ENCODE results near the gene PRKAR2B. TPM values are rescaled to one million over a fixed set of nuclear protein-coding genes. Genes with fewer than 3 reads are reported as not detected.

Gene PRKAR2B
- total and polyA plus RNA-seq, 4 donors, result 1.7 to 4.8 (median 3.3) TPM

- Histone ChIP-seq H3K4me1 (ENCODE audit: control insufficient read depth in 1 of 2, insufficient read depth in 2 of 2, low read length in 2 of 2) (no peaks in the 10 kb centered on the region), H3K4me3 (ENCODE audit: low read length in 2 of 2) (no peak overlapping the region), H3K27ac (ENCODE audit: low read depth in 1 of 2, low read length in 2 of 2) (no peak overlapping the region), H3K36me3 (ENCODE audit: control insufficient read depth in 1 of 2, insufficient read depth in 2 of 2, low read length in 1 of 2) (no peaks in the 10 kb centered on the region), H3K27me3 (ENCODE audit: control insufficient read depth in 1 of 2, insufficient read depth in 2 of 2, low read length in 1 of 2) (no peaks in the 10 kb centered on the region), H3K9me3 (ENCODE audit: control insufficient read depth, low read length) (peaks cover 4% of the 10 kb centered on the region)
- 56 to 67% methylated on average over 4 of the region's 4 CpGs for WGBS, 2 donors
- intact Hi-C loops (cut with DNase I), result no loop called here
- ATAC-seq (ENCODE audit: low FRiP score), result no peak
- no peak for DNase-seq
Measured at GRCh38 chr7:107065929-107066247, 21.4 kb downstream of the PRKAR2B start.

GRCh38 chr7:107068156-107068555 lies 23.7 kb downstream of the PRKAR2B start:
- ATAC-seq (ENCODE audit: low FRiP score), result no peak
- Histone ChIP-seq H3K27me3 (ENCODE audit: control insufficient read depth in 1 of 2, insufficient read depth in 2 of 2, low read length in 1 of 2) (no peaks in the 10 kb centered on the region), H3K4me1 (ENCODE audit: control insufficient read depth in 1 of 2, insufficient read depth in 2 of 2, low read length in 2 of 2) (no peaks in the 10 kb centered on the region), H3K36me3 (ENCODE audit: control insufficient read depth in 1 of 2, insufficient read depth in 2 of 2, low read length in 1 of 2) (no peaks in the 10 kb centered on the region), H3K27ac (ENCODE audit: low read depth in 1 of 2, low read length in 2 of 2) (no peak overlapping the region), H3K9me3 (ENCODE audit: control insufficient read depth, low read length) (peaks cover 1% of the 10 kb centered on the region), H3K4me3 (ENCODE audit: low read length in 2 of 2) (no peak overlapping the region)
- intact Hi-C loops (cut with DNase I), result no loop called here
- no peak for DNase-seq
- 61 to 76% methylated on average over 3 of the region's 3 CpGs for WGBS, 2 donors

DNA sequence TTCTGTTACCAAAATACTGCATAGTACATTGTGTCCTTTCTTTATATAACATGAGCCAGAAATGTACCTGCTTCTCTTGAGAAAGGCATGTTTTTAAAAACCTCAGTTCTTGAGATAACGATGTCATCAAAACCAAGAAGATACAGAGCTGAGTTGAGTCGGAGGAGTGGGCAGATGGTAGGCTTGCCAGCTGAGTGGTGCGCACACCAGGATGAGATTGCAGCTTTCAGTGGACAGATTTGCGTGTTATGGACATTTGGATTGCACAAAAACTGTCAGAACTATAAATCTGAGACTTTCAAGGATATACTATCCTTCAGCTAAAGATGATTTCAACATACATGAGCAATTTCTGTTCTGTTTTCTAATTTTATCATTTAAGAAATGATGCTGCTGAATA lies 25.0 kb downstream of the PRKAR2B start:
- DNase-seq (no peak), ATAC-seq (ENCODE audit: low FRiP score) (no peak)
- intact Hi-C loops (cut with DNase I), result no loop called here
- Histone ChIP-seq H3K9me3 (ENCODE audit: control insufficient read depth, low read length) (peaks cover 1% of the 10 kb centered on the region), H3K4me3 (ENCODE audit: low read length in 2 of 2) (no peak overlapping the region), H3K4me1 (ENCODE audit: control insufficient read depth in 1 of 2, insufficient read depth in 2 of 2, low read length in 2 of 2) (no peaks in the 10 kb centered on the region), H3K27me3 (ENCODE audit: control insufficient read depth in 1 of 2, insufficient read depth in 2 of 2, low read length in 1 of 2) (no peaks in the 10 kb centered on the region), H3K27ac (ENCODE audit: low read depth in 1 of 2, low read length in 2 of 2) (no peak overlapping the region), H3K36me3 (ENCODE audit: control insufficient read depth in 1 of 2, insufficient read depth in 2 of 2, low read length in 1 of 2) (no peaks in the 10 kb centered on the region)
- WGBS, 2 donors, result 84 to 90% methylated on average over 4 of the region's 4 CpGs

DNA sequence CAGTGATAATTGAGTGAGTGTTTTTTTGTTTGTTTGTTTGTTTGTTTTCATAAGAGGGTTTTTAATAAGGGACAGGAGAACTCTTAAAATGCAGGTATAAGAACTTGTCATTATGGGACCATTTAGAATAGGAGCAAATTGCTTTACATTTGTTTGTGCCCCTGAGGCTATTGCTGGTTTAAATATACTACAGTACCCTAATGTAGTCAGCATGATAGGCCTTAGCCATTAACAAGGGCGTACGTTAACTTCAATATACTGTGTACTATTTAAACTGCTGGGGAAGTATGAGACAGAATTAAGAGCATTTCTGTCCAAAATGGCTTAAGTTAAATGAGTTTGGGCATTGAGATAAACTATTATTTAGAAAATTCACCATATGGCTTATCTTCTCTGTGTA lies 26.2 kb downstream of the PRKAR2B start:
- Histone ChIP-seq H3K27ac (ENCODE audit: low read depth in 1 of 2, low read length in 2 of 2) (no peak overlapping the region), H3K27me3 (ENCODE audit: control insufficient read depth in 1 of 2, insufficient read depth in 2 of 2, low read length in 1 of 2) (no peaks in the 10 kb centered on the region), H3K9me3 (ENCODE audit: control insufficient read depth, low read length) (peaks cover 1% of the 10 kb centered on the region), H3K4me1 (ENCODE audit: control insufficient read depth in 1 of 2, insufficient read depth in 2 of 2, low read length in 2 of 2) (no peaks in the 10 kb centered on the region), H3K36me3 (ENCODE audit: control insufficient read depth in 1 of 2, insufficient read depth in 2 of 2, low read length in 1 of 2) (no peaks in the 10 kb centered on the region), H3K4me3 (ENCODE audit: low read length in 2 of 2) (no peak overlapping the region)
- intact Hi-C loops (cut with DNase I), result no loop called here
- ATAC-seq (ENCODE audit: low FRiP score) (no peak), DNase-seq (no peak)
- 73 to 76% methylated on average over 2 of the region's 2 CpGs for WGBS, 2 donors

GRCh38 chr7:107071129-107071528 lies 26.6 kb downstream of the PRKAR2B start:
- DNase-seq, result no peak
- Histone ChIP-seq H3K27me3 (ENCODE audit: control insufficient read depth in 1 of 2, insufficient read depth in 2 of 2, low read length in 1 of 2) (no peaks in the 10 kb centered on the region), H3K4me1 (ENCODE audit: control insufficient read depth in 1 of 2, insufficient read depth in 2 of 2, low read length in 2 of 2) (no peaks in the 10 kb centered on the region), H3K36me3 (ENCODE audit: control insufficient read depth in 1 of 2, insufficient read depth in 2 of 2, low read length in 1 of 2) (no peaks in the 10 kb centered on the region), H3K4me3 (ENCODE audit: low read length in 2 of 2) (no peak overlapping the region), H3K9me3 (ENCODE audit: control insufficient read depth, low read length) (peaks cover 1% of the 10 kb centered on the region), H3K27ac (ENCODE audit: low read depth in 1 of 2, low read length in 2 of 2) (no peak overlapping the region)
- WGBS, 2 donors, result 88 to 93% methylated on average over 3 of the region's 3 CpGs
- no peak for ATAC-seq (ENCODE audit: low FRiP score)
- intact Hi-C loops (cut with DNase I), result no loop called here

DNA sequence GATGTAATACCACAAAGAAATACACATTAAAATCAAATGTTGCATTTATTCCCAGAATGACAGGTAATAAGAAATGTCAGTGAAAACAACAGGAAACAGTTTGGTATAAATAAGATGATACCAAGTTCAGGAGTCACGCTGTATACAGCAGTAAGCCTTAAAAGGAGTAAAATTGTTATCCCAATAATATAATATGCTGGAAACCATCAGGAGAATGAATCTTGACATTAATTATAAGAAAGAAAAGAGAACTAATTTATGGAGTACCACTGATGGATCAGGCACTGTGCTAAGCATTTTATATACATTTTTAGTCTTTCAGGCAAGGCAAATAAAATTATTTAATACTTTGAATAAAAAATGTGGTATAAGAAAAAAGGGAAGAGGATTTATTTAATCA lies 27.6 kb downstream of the PRKAR2B start:
- WGBS, 2 donors, result 93 to 94% methylated on average over 1 of the region's 1 CpG
- H3K27ac ChIP-seq (ENCODE audit: low read depth in 1 of 2, low read length in 2 of 2), result no peak overlapping the region
- DNase-seq (no peak), ATAC-seq (ENCODE audit: low FRiP score) (no peak)
- H3K4me1 ChIP-seq (ENCODE audit: control insufficient read depth in 1 of 2, insufficient read depth in 2 of 2, low read length in 2 of 2), result no peaks in the 10 kb centered on the region
- H3K27me3 ChIP-seq (ENCODE audit: control insufficient read depth in 1 of 2, insufficient read depth in 2 of 2, low read length in 1 of 2), result no peaks in the 10 kb centered on the region
- H3K36me3 ChIP-seq (ENCODE audit: control insufficient read depth in 1 of 2, insufficient read depth in 2 of 2, low read length in 1 of 2), result no peaks in the 10 kb centered on the region
- no peak overlapping the region for H3K4me3 ChIP-seq (ENCODE audit: low read length in 2 of 2)
- no peaks in the 10 kb centered on the region for H3K9me3 ChIP-seq (ENCODE audit: control insufficient read depth, low read length)
- intact Hi-C loops (cut with DNase I), result no loop called here

DNA sequence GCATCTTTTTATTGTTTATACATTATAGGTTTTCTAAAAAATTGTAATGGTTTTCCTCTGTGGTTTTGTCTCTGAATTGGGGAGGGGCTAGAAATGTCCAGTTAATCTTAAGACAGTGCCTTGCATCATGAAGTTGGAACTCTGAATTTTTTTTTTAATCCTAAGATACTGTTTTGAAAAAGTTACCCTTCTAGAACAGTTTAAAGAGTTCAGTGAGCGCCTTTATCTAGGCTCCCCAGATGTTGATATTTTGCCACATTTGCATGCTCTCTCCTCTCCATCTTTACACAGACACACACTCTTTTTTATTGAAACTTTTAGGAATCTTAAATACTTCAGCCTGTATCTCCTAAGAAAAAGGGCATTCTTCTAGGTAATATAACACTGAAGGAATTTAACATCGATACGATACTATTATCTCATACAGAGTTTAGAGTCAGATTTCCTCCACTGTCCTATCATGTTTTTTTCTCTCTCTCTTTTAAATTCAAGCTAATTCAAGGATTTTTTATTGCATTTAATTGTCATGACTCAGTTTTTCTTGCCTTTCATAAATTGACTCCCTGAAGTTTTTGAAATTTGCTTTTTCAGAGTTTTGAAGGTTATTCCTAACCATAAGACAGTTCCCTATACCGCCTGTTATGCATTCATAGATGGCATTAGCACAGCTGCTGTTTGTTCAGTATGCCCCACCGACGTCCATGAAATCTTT lies 31.5 kb downstream of the PRKAR2B start:
- 77 to 85% methylated on average over 6 of the region's 6 CpGs for WGBS, 2 donors
- Histone ChIP-seq H3K27ac (ENCODE audit: low read depth in 1 of 2, low read length in 2 of 2) (no peak overlapping the region), H3K27me3 (ENCODE audit: control insufficient read depth in 1 of 2, insufficient read depth in 2 of 2, low read length in 1 of 2) (no peaks in the 10 kb centered on the region), H3K4me3 (ENCODE audit: low read length in 2 of 2) (no peak overlapping the region), H3K9me3 (ENCODE audit: control insufficient read depth, low read length) (no peaks in the 10 kb centered on the region), H3K4me1 (ENCODE audit: control insufficient read depth in 1 of 2, insufficient read depth in 2 of 2, low read length in 2 of 2) (no peaks in the 10 kb centered on the region), H3K36me3 (ENCODE audit: control insufficient read depth in 1 of 2, insufficient read depth in 2 of 2, low read length in 1 of 2) (no peaks in the 10 kb centered on the region)
- intact Hi-C loops (cut with DNase I), result no loop called here
- no peak for DNase-seq
- no peak for ATAC-seq (ENCODE audit: low FRiP score)

DNA sequence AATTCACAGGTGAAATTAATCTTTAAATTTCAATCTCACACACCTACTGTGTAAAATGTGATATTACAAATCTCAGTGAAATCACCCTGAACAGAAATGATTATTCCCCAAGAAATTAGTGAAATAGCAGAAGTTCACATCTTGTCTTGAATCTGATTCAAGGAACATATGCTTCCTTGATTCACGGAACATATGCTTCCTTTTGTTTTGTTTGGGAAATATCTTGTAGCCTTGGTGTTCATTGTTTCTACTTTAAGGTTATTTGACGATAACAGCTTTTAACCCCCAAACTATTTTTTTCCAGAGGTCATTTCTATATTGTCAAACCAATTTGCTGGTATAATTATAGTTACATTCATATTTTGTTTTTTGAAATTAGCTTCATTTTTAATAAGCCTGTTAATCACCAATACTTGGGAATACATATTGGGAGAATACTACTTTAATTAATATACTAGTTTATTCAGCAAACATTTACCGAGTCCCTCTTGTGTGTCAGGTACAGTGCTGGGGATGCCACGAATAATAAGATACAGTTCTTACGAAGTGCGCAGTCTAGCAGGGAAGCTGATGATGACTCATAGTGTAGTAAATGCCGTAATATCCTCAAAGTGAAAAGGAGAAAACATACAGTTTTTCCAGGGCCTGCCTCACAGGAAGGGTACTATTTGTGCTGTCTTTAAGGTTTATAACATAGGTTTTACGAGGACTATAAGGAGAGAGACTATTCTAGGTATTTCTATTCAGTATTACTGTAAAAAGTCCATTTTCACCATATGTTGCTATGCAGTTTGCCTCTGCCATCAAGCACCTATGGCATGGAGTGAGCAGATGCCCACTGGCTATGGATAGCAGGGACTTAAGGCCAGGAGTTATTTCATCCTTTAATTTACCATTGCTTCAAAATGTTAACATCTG lies 32.5 kb downstream of the PRKAR2B start:
- Histone ChIP-seq H3K27ac (ENCODE audit: low read depth in 1 of 2, low read length in 2 of 2) (no peak overlapping the region), H3K4me3 (ENCODE audit: low read length in 2 of 2) (no peak overlapping the region), H3K27me3 (ENCODE audit: control insufficient read depth in 1 of 2, insufficient read depth in 2 of 2, low read length in 1 of 2) (no peaks in the 10 kb centered on the region), H3K4me1 (ENCODE audit: control insufficient read depth in 1 of 2, insufficient read depth in 2 of 2, low read length in 2 of 2) (no peaks in the 10 kb centered on the region), H3K36me3 (ENCODE audit: control insufficient read depth in 1 of 2, insufficient read depth in 2 of 2, low read length in 1 of 2) (no peaks in the 10 kb centered on the region), H3K9me3 (ENCODE audit: control insufficient read depth, low read length) (no peaks in the 10 kb centered on the region)
- WGBS, 2 donors, result 86 to 95% methylated on average over 8 of the region's 8 CpGs
- intact Hi-C loops (cut with DNase I), result no loop called here
- ATAC-seq (ENCODE audit: low FRiP score), result no peak
- DNase-seq, result no peak

Measured in aorta (tissue), 5 donors.